ENCODE measurements around the gene CDH13.

Gene CDH13

GRCh38 chr16:83653785-83654184 is 1027.0 kb downstream of the CDH13 start:
- no peak for DNase-seq

- DNase-seq, result no peak
Measured at GRCh38 chr16:83660282-83660681, 1033.5 kb downstream of the CDH13 start.

- no peak for DNase-seq
Measured at GRCh38 chr16:83661656-83662055, 1034.9 kb downstream of the CDH13 start.

- no peak for DNase-seq
Measured at GRCh38 chr16:83666449-83666848, 1039.7 kb downstream of the CDH13 start.

GRCh38 chr16:83669456-83669855 is 1042.7 kb downstream of the CDH13 start:
- DNase-seq, result no peak

- no peak for DNase-seq
Measured at GRCh38 chr16:83674931-83675535, 1048.3 kb downstream of the CDH13 start.

- DNase-seq, result no peak
Measured at GRCh38 chr16:83676086-83676485, 1049.3 kb downstream of the CDH13 start.

- no peak for DNase-seq
Measured at GRCh38 chr16:83680980-83681379, 1054.2 kb downstream of the CDH13 start.

- DNase-seq, result no peak
Measured at GRCh38 chr16:83681381-83681956, 1054.7 kb downstream of the CDH13 start.

- no peak for DNase-seq
Measured at GRCh38 chr16:83682116-83682867, 1055.5 kb downstream of the CDH13 start.

GRCh38 chr16:83682868-83683235 is 1056.1 kb downstream of the CDH13 start:
- DNase-seq, result no peak

GRCh38 chr16:83685615-83686165 is 1058.9 kb downstream of the CDH13 start:
- DNase-seq, result no peak

- DNase-seq, result no peak
Measured at GRCh38 chr16:83686726-83687125, 1060.0 kb downstream of the CDH13 start.

GRCh38 chr16:83689385-83689831 is 1062.6 kb downstream of the CDH13 start:
- DNase-seq, result no peak

- no peak for DNase-seq
Measured at GRCh38 chr16:83692224-83692623, 1065.5 kb downstream of the CDH13 start.

GRCh38 chr16:83698964-83699363 is 1072.2 kb downstream of the CDH13 start:
- no peak for DNase-seq

GRCh38 chr16:83699817-83700216 is 1073.0 kb downstream of the CDH13 start:
- no peak for DNase-seq

GRCh38 chr16:83700918-83701317 is 1074.1 kb downstream of the CDH13 start:
- DNase-seq, result no peak

- no peak for DNase-seq
Measured at GRCh38 chr16:83701494-83701893, 1074.7 kb downstream of the CDH13 start.

- DNase-seq, result no peak
Measured at GRCh38 chr16:83704656-83705055, 1077.9 kb downstream of the CDH13 start.

- DNase-seq, result no peak
Measured at GRCh38 chr16:83705856-83706255, 1079.1 kb downstream of the CDH13 start.

- no peak for DNase-seq
Measured at GRCh38 chr16:83706394-83706793, 1079.6 kb downstream of the CDH13 start.

- no peak for DNase-seq
Measured at GRCh38 chr16:83711069-83711468, 1084.3 kb downstream of the CDH13 start.

- DNase-seq, result no peak
Measured at GRCh38 chr16:83713597-83713996, 1086.8 kb downstream of the CDH13 start.

Measured in CD4-positive, alpha-beta T cell treated with Interferon alpha-2 for 1 hour (primary cell).